PC-3 (cell line): ENCODE data around the gene SLC2A4.
"Not testable (repeated sequence)": the region's sequence is repeated elsewhere in the genome, so short reads cannot be mapped to it uniquely, and the experiment has no call there.

ENCODE experiments used
- CTCF ChIP-seq: fragments of 300-600 bp; sonication (generic); conservative IDR thresholded peaks from 2 replicates; pipeline ENCODE4 v1.5.1; 2017; ENCODE audit warnings: antibody characterized with exemption, low read depth, mild to moderate bottlenecking, low read length
- EZH2 ChIP-seq: fragments of 300-600 bp; sonication (generic); IDR thresholded peaks from one replicate; pipeline ENCODE4 v1.6.1; 2017; ENCODE audit warnings: antibody characterized with exemption, mild to moderate bottlenecking, low read length; ENCODE audit not compliant: unreplicated experiment

DNA sequence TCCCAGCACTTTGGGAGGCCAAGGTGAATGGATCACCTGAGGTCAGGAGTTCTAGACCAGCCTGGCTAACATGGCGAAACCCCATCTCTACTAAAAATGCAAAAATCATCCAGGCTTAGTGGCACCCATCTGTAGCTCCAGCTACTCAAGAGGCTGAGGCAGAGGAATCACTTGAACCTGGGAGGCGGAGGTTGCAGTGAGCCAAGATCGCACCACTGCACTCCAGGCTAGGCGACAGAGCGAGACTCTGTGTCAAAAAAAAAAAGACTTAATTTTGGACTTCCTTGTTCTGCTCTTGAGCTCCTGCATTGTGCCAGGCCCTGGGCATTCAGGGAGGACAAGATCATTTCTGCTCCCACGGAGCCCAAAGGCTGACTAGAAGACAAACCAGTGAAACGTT, 56.1 kb downstream of the SLC2A4 start:
- TF ChIP-seq CTCF, EZH2: not testable (repeated sequence)
